GM18507 (cell line): ENCODE data around the gene CIROP.
"Not testable (repeated sequence)": the region's sequence is repeated elsewhere in the genome, so short reads cannot be mapped to it uniquely, and the experiment has no call there.

Experiments
- DNase-seq: peaks from one replicate; pipeline ENCODE4 v3.0.0; 2011; ENCODE audit warnings: low read depth; ENCODE audit not compliant: insufficient read length; ENCODE audit errors: extremely low spot score
- FAIRE-seq: peaks from 2 replicates; lab custom pipeline; 2011; peaks lifted over from hg19 to GRCh38; lab: Jason Lieb, UNC

CIROP gene

DNA sequence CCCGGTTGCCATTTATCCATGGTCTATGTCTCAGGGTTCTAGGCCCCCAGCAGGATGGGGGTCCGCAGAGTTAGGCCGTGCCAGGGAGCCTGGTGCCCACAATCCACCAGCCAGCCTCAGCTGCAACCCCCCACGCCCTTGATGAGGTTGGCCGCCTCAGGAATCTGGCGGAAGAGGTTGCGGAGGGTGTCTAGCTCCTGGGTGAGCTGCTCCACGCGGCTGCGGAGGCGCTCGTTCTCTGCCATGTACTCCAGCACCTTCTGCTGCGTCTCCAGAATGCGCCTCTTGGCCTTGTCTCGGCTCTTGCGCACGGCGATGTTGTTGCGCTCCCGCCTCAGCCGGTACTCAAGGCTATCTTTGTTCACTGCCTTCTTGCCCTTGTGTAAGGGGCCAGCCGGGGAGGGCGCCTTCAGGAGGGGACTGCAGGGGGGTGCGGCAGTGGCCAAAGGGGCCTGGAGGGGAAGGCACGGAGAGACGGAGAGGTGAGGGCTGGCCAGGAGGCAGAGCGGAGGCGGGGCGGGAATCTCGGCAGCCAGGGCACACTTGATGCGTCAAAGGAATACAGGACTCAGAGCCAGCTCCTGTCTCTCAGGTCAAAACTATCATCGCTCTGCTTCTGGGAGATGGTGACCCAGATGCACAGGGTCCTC is 12.7 kb upstream of the CIROP start:
- FAIRE-seq (no peak), DNase-seq (no peak)

DNA sequence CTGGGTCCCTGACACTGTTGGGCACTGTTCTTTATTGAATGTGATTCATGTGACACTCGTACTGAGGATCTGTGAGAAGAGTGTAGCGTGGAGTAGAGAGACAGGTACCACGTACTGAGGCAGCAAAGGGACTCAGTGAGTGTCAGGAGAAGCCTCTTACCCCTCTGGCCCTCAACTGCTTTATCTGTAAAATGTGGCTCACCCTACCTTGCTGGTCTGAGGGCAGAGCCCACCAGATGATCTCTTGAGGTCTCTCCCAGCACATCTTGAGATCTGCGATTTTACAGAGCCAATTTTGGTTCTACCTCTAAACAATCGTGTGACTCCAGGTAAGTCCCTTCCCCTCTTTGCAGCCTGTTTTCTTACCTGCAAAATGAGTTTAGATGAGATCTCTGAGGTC is 11.1 kb upstream of the CIROP start:
- FAIRE-seq, result no peak
- no peak for DNase-seq

DNA sequence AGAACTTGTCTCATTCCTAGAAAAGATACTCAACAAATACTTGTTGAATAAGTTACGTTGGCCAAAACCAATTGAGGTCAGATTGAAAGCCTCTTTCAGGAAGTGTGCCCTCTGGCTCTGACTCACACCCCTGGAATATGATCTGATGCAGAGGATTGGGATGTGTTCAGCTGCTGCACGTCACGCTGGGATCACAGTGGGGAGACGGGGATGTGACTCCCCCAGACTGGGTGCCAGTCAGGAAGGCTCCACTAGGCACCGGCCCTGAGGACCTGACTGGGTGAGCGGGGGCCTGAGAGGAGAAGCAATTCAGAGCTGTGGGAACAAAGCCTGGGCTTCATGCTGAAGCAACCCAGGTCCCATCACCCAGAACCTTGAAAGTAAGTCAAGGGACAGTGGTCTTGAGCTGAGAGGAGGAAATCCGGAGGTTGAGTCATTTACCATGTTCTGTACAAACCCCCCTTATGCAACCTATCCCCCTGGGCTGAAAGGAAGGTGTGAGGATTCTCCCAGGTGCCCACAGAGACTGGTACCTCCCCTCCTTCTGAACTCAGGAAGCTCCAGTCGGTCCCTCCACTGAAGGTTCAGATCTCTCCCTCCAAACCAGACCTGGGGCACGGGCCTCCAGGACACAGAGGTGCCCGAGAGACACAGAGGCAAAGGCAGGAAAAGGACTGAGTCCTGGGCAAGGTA is 10.4 kb upstream of the CIROP start:
- no peak for DNase-seq
- no peak for FAIRE-seq

DNA sequence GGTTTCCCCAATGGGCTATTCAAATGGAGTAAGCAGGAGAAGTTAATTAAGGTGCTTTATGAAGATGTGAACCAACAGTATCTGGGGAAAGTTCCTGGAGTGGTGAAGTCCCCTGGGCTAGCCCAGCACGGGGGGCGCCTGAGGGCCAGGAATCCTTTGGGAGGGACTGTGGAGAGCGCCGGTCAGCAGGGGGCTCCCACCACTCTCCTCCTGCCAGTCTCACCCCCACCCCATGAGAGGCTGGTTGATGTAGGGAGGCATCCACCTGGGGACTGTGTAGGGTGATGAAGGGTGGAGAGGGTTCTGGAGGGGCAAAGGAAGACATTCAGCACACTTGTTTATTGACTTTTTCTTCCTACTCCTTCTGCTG is 9.9 kb upstream of the CIROP start:
- FAIRE-seq, result no peak

DNA sequence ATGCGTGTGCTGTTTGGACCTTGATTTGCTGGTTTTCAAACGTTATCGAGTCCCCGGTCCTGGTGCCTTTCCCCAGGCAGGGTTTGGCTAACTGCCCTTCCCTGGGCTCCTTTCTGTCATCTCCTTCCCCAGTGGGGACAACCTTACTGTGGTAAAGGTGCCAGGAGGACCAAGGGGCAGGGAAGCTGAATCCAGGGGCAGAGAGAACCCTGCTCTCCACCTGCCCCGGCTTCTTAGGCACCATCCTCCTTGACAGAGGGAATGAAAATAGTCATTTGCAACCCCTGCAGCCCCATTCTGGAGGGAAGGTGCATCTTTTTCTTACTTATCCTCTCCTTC is 9.3 kb upstream of the CIROP start:
- no peak for FAIRE-seq
- DNase-seq, result no peak

More for the DNA sequence above, 9.9 kb upstream of the CIROP start:
- DNase-seq, result no peak

DNA sequence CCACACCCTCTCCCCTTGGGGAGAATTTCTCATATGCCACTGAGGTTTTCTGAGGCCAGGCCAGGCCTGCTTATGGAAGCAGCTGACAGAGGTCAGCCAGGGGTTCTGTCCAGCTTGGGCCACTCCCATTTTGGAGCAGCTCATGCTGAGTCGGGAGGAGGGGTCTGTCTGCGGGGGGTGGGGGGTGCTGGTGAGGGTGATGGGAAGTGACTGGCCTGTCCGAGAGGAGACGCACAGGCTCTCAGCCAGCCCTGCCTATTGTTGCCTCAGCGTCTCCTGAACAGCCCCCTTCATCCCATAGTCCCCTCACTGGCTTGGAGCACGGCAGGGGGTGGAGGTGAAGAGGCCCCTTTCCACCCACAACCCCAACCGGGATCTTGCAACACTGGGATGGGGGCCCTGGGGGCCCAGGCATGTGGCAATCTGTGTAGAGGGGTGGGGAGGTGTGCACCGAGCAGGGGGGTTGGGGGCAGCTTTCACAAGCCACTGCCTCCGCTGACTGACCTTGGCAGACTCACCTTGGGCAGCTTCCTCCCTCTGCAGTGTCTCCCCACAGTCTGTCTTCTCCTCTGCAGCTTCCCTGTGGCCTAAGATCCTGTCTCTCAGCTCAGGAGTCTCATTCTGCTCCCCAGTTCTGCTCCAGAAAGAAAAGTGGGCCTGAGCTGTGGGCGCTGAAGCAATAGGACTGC is 8.8 kb upstream of the CIROP start:
- DNase-seq (no peak), FAIRE-seq (no peak)

DNA sequence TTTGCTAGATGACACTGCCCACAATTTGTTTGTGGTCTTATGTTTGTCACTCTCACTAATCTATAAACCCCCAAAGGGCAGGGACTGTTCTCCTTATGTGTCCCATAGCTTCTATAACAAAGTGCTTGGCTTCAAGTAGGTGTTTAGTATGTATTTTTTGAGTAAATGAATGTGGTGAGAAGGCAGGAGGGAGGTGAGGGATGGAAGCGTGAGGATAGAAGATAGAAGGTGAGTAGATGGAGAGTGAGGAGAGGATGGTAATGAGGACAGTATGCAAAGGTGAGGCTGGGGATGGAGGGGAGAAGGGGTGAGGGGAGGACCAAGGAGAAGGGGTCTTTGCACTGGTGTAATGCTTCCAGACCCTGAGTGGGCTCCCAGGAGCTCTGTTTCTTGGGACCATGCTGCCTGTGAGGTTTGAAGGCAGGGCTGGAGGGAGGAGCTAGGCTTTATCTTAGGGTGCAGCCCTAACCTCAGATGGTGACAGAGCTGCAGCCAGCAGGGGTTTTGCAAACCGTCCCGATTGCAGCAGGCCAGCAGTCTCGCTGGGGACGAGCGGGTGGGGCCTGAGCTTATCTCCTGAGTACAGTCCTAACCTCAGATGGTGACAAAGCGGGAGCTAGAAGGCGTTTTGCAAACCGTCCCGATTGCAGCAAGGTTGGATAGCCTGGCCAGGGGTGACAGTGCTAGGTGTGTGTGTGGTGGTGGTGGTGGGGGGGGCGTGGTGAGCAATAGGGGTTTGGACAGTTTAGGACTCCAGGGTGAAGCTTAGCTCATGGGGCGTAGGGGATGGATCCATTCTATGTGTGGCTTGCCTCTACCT is 7.8 kb upstream of the CIROP start:
- no peak for DNase-seq
- FAIRE-seq, result no peak

DNA sequence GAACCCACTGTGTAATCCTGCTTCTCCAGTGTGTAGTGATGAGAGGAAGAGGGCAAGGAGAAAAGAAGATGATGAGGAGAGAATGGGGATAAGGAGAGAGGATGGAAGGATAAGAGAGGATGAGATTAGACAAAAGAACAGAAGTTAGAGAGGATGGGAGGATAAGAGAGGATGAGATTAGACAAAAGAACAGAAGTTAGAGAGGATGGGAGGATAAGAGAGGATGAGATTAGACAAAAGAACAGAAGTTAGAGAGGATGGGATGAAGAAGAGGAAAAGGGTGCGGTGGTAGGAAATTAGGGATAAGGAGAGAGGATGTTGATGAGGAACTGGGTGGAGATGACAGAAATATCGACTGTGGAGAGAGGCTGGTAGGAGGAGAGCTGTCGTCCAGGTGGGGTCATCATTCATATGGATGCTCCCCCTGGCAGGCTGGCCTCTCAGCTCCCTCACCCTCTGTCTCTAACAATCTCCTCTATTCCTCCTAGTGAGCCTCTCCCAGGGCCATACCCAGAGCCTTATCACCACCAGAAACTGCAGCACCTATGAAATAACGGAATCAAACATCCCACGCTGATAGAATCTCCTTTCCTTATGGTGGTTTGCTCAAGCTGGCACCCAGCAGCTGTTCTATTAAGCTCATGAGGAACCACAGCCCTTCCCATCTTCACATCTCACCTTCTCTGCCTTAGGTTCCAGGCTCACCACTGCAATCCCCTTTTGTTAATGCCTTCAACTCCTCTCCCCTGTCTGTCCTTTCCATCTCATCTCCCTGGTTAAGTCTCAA is 6.0 kb upstream of the CIROP start:
- DNase-seq (no peak), FAIRE-seq (no peak)

DNA sequence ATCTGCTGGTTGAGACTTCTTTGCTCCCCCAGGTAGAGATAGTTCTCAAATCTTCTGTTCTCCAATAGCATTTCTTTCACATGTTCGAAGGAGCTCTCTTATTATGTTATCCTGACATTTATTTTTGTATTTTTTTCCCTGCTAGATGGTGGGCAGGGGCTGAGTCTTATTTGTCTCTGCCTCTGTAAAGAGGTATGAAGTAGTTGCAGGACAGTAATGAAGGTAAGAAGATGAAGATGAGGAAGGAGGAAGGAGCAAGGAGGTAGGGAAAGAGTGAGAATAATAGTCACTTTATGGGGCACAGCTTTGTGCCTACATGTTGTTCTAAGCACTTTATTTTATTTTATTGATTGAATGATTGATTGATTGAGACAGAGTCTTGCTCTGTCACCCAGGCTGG is 5.0 kb upstream of the CIROP start:
- FAIRE-seq (no peak), DNase-seq (no peak)

DNA sequence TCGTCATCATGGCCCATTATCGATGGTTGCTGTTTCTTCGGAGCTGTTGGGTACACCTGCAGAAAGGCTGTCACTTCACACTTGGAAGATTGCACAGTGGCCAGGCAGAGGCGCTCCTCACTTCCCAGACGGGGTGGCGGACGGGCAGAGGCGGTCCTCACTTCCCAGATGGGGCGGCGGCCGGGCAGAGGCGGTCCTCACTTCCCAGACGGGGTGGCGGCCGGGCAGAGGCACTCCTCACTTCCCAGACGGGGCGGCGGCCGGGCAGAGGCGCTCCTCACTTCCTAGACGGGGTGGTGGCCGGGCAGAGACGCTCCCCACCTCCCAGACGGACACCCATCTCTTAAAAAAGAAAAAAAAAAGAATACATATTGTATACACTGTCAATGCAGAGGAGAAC is 3.4 kb upstream of the CIROP start:
- not testable (repeated sequence) for FAIRE-seq, DNase-seq

DNA sequence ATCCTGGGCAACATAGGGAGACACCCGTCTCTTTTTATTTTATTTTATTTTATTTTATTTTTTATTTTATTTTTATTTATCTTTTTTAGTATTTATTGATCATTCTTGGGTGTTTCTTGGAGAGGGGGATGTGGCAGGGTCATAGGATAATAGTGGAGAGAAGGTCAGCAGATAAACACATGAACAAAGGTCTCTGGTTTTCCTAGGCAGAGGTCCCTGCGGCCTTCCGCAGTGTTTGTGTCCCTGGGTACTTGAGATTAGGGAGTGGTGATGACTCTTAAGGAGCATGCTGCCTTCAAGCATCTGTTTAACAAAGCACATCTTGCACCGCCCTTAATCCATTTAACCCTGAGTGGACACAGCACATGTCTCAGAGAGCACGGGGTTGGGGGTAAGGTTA is 2.8 kb upstream of the CIROP start:
- not testable (repeated sequence) for DNase-seq, FAIRE-seq

DNA sequence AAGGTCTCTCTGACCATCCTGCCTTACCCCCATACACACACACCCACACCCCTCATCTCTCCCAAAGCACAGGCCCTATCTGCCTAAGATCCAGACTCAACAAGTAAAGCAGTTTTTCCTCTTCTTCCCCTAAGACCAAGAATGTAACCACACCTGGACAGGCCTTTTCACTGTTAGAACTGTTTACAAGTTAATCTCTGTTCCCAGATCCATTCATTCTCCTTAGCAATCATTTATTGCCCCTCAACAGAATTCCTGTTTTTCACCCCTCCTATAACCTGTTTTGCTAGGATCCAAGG is 1.9 kb upstream of the CIROP start:
- no peak for FAIRE-seq

DNA sequence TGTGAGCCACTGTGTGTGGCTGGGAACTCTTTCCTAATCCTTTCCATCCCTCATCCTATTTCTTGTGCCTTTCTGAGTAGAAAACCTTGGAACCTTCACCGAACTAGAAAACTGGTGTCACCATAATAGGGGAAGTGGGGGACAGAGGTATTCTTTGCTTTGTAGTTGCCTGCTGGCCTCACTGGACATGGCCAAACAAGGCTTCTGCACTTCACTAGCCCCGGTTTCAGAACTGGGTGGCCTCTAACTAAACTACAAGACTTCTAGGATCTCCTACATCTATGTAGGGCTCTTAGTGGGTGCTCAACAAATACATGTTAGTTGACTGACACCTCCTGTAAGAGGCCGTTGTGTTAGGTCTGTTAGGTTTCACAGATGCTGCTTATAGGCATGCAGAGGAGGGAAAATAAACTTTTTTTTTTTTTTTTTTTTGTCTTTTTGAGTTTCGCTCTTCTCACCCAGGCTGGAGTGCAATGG is 597 bp upstream of the CIROP start:
- FAIRE-seq (no peak), DNase-seq (no peak)

More for the DNA sequence above, 1.9 kb upstream of the CIROP start:
- no peak for DNase-seq

DNA sequence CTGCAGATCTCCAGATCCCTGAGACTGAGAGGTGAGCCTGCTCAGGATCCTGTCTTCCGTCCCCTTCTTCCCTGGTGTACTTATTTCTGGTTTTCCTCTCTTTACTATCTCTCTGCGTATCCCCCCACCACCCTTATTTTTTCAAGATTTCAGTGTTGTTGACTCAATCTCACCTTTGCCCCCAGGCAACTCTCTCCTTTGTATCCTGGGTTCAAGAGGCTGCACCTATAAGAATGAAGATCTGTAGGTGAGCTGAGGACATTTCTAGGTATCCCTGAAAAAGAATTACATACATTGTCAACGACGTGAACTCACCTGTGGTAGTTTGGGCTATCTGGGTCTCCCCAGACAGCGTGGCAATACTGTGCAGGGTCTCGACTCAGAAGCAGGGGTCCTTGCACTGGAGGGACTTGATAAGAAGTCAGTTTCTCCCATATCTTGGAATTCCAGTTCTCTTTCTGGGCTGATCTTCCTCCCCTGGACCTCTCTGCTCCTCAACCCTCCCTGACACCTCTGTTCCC is 659 bp downstream of the CIROP start:
- FAIRE-seq, result no peak
- DNase-seq, result no peak

DNA sequence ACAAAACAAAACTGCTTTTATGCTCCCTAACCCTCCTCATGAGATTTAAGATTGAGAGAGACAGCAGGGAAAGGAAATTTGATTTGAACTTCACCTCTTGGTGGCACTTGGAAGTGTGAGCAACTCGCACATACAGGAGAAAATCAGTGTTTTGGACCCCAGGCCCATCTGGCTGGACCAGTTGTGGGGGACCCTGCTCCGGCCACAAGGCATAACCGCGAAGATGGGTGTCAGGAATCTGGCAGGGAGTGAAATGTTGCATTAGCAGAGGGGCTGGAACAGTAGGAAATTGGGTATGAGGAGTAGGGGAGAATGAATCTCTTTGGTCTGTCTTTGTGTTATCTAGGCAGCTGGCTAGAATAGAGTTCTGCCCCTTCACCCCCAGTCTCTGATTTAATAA is 1.2 kb downstream of the CIROP start:
- DNase-seq (no peak), FAIRE-seq (no peak)

DNA sequence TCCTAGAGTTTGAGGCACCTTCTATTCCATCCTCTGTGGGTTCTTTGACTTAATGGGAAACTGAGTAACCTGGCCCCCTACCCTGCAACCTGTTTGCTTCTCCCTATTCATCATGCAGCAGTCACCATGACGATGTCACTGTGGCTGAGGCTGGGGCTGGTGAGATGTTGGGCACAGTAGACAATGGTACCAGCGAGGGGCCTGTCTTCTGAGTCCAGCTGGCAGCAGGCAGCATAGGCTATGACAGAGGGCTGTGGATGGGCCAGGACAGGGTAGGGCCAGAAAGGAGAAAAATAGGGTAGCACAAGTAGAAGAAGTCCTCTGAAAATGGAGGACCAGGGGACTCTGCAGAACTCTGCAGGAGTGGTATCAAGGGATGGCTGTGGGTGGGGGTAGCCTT is 2.0 kb downstream of the CIROP start:
- no peak for DNase-seq
- FAIRE-seq, result no peak

DNA sequence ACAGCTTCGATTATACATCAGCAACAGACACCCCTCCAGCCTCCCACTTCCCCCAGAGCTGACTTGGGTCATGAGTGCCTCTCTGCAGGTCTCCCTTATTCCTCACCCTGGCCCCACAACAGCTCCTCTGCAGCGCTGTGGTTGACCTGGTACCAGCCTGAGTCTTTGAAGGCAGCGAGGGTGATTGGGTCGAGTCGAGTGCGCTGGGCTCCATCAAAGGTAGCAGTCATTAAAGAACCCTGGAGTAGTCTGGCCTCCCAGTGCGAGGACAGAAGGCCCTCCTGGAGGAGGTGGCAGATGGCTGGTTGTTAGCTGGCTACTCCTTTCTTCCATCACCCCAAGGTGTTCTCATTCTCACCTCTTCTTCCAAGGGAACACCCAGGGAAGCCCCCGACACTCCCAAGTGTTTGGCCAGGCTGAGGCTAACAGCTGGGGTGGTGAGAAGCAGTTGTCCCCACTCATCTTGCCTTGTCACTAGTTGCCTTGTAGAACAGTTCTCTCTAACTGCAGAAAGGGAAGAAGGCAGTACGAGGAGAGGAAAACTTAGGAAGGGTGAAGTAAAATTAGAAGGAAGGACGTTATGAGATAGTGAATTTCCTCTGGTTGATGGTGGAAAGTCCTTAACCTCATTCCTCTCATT is 2.7 kb downstream of the CIROP start:
- FAIRE-seq, result no peak
- no peak for DNase-seq

DNA sequence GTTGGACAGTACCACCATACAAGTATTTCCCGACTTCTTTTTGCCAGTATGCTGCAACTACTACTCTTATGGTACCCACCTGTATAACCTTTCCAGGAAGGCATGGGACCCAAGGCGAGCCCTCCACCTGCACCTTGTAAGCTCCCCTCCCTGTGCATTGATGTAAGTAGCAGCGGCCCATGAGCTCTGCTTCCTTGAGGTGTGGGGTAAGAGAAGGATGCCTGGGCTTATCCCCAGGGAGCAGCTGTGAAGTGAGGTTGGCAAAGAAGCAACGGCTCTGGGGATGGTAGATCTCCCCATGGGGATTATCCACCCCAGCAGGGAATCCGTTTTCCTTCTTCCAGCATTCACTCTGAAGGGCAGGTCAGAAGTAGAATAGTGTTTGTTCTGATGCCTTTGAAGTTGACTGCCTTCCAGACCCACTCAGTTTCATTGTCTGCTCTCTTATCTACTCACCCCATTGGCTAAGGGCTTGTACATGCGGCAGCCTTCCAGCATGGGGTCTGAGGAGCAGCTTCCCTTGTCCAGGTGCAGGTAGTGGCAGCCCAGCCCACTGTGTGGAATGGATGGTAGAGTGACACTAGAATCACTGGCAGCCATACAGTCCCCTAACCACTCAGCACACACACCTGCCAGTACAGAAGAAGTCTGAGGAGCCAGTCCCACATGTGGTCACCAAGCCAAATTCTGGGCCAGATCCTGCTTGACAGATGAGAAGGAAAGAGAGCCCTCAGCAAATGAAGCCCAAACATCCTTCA is 3.4 kb downstream of the CIROP start:
- FAIRE-seq (no peak), DNase-seq (no peak)
